HG03064 (cell line): ENCODE results near the gene CTIF.

ENCODE experiments used
- ATAC-seq: cut with Tn5 transposase; IDR thresholded peaks from one replicate; pipeline ENCODE4 v1.9.1; 2021; ENCODE audit warnings: low read depth; ENCODE audit not compliant: unreplicated experiment

Gene CTIF

GRCh38 chr18:48837676-48838075, 298.8 kb downstream of the CTIF start:
- no peak for ATAC-seq

DNA sequence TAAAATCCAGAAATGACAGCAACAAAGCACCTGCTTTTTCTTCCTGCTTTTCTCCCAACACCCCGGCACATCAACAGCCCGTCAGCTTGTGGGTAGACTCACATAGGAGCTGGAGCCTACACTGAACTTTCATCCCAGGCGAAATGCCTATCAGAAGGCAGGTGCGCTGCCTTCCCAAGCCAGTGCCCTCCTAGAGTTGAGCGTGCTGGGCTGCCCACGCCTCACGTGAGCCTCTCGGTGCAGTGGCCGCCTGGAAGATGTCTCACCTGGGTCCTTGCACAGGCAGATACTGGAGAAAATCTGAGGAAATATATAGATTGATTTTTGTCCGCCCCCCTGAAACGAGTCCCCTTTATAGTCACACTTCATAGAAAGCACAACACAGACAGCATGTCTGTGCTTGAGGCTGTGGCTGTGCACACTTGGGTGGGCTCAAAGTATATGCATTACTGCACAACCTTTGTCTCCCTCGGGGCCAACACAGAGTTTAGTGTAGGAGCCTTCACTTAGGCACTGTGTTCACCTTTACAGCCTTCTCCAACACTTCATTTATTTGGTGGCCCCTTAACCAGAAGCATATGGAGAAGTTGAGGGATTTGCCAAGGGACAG, 299.4 kb downstream of the CTIF start:
- ATAC-seq = no peak

GRCh38 chr18:48838921-48839818, 300.3 kb downstream of the CTIF start:
- no peak for ATAC-seq

GRCh38 chr18:48839819-48840490, 301.1 kb downstream of the CTIF start:
- no peak for ATAC-seq

- ATAC-seq = no peak
Measured at GRCh38 chr18:48840491-48840877, 301.7 kb downstream of the CTIF start.

DNA sequence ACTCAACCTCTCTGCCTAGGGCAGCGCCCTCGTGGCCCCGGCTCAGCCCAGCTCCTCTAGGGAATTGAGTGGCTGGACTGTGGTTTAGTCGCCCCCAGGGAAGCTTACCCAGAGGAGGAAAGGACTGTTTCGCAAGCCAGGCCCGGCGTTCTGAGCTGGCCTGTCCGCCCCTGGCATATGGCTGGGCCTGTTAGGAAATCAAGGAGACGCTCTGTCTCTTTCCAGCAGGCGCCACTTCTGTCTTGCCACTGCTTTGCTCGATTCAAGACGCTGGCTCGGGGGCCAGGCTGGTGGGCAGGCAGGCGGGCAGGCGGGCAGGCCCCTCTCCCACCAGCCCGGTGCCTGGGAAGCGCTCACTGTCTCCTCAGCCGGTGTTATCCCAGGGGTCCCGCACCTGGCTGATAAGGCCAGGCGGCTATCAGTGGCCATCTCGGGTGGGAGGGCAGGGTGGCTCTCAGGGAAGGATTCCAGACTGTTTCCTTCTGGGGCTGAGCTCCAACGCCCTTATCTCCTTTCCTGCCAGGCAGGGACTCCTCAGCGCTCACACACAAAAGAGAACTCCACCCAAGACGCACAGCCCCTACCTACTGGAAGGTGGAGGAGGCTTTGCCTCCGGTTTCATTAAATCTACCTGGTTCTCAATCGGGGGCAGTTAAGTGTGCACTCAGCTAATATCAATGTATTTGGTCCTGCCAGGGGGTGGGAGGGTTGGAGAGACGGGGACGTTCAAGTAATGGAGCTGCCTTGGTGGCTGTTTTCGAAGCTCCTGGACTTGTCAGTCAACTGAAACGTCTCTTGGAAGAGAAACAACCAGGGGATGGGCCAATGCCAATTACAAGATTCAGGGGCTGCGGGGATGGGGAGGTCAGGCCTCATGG, 302.8 kb downstream of the CTIF start:
- ATAC-seq = no peak

GRCh38 chr18:48842259-48843061, 303.6 kb downstream of the CTIF start:
- ATAC-seq = no peak

DNA sequence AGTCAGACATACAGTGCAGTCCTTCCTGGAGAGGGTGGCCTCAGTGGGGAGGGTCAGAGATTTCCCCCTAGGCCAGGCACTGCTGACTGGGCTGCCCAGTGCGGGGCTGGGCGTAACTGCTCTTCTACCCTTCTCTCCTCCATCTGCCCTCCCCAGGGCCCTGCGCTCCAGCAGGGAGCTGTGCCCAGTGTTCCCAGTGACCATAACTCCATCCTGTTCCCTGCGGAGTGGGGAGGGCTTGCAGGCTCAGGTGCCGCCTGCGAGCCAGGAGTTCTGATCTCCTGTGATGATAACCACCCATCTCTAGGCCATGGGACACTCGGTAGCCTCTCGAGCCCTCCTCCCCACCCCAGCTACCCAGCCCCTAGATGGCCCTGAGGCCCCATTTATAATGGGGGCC, 304.3 kb downstream of the CTIF start:
- ATAC-seq = no peak

DNA sequence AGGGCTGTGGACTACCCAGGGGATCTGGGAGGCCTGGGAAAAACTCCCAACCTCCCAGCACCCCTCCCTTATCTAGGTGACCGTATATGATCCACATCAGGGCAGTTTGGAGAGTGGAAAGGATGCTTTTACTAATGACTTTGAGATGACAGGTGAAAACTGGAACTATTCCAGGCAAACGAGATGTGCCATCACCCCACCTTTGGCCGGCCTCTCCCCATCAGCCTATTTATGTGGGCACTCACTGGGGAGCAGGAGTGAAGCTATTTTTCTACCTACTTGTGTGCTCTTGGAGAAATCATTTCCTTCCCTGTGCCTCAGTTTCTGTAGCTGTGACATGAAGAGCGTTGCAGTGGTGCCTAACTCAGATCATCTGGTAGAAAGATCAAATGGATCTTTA, 304.8 kb downstream of the CTIF start:
- no peak for ATAC-seq

DNA sequence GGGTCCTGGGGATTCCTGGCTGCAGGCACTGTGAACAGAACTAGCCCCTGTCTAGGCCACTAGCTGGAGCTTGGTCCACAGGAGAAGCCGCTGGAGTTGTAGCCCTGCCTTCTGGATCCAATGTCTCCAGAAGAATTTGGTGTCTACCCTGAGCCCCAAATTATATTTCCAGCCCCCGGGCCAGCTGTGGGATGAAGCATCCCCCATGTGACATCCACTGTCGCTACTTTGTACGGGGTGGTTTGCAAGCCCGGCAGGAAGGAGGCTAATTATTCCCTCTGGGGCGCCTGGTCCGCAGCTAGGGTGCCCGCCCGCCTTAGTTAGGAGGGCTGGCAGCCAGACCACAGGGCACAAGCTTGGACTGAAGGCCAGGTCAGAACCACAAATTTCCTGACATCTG, 305.4 kb downstream of the CTIF start:
- no peak for ATAC-seq

DNA sequence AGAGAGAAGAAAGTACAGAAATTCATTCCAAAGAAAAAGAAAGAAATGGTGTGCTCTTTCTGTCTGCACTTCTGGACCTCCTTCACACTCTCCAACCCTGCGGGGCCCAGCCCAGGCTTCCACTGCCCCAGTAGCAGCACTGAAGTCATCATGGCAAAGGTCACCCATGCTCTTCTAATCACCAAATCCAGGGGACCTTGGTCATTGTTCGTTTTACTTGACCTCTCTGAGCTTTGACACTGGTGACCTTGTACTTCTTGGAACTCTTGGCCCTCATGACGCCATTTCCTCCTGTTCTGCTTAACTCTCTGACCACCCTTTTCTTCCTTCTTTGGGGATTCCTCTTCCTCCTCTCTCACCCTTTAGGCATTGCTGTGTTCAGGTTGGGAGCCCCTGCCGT, 306.3 kb downstream of the CTIF start:
- ATAC-seq = no peak

GRCh38 chr18:48846423-48846932, 307.6 kb downstream of the CTIF start:
- ATAC-seq = no peak

- no peak for ATAC-seq
Measured at GRCh38 chr18:48847807-48848486, 309.1 kb downstream of the CTIF start.

GRCh38 chr18:48848641-48849143, 309.9 kb downstream of the CTIF start:
- ATAC-seq = no peak

DNA sequence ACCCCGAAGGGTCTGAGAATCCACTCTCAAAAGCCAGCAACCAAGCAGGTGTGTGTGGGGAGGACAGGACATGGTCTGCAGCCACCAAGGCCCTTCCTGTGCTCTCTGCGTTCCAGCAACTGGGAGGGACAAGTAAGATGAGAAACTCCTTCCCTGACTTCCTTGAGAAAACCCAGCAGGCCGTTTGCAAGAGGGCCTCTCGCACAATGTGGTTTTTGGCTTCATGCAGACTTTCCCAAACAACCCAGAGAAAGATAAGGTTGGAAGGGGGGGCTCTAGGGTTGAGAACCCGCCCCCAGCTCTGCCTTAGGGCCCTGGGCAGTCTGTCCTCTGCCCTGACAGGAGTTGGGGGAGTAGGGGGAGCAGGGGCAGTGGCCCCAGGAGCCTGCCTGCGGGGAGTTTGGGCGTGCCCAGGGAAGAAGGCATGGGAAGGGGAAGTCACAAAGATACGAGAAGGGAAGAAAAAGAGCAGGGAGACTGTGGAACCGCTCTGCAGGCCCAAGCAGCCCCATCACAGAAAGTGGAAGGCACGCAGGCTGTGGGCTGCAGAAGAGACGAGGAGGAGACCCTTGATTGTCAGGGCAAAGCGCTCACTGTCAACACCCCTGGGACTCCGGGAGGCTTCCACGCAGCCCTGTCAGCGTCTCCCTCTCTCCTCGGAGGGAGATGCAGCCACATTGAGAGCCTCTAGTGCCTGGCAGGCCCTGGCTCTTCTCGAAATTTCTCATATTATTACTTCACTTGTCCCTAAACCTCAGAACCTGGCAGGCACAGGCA, 312.2 kb downstream of the CTIF start:
- ATAC-seq = no peak

DNA sequence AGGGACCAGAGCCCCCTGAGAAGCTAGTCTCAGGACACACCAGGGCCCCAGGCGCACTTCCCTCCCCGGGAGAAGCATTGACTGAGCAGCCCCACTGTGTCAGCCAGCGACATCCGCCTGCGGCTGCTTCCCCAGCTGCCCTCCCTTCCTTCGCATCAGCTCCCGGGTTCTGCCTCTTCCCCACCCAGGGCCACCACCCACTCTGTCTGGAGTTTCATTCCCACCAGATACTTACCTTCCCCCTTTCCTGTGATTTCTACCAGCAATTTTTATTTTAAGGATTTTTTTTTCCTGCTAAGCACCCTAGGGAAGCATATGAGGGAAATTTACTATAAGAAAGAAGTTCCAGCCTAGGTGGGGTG, 312.7 kb downstream of the CTIF start:
- ATAC-seq = no peak

GRCh38 chr18:48852292-48852691, 313.5 kb downstream of the CTIF start:
- no peak for ATAC-seq

DNA sequence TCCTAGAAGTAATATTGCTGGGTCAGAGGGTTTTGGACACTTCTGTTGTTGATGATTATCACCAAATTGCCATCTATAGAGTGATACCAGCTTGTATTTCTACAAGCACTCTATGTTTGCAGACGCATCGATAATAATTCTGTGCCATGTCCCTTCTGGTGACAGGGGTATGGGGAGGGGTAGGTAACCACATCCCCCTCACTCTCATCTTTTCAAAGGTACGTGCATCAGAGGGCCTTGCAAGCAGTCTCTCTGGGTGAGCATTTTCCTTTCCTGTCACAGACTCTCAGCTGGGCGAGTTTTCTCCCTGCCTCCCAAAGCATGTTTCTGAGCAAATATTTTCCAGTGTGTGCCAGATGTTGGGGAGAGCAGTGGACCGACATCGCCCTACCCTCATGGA, 314.0 kb downstream of the CTIF start:
- no peak for ATAC-seq
